NB4 (cell line): Measurements from ENCODE around the gene SLX9.
A peak's percentile ranks its signal among the peaks of the same experiment; 100 is the strongest.

Experiments
- DNase-seq: peaks from one replicate; pipeline ENCODE4 v3.0.0; 2010; ENCODE audit warnings: low read depth
- H3K4me3 ChIP-seq: one replicate; pipeline ENCODE4 v1.5.1; 2011; ENCODE audit warnings: mild to moderate bottlenecking, low read depth, low read length, moderate library complexity
- MYC ChIP-seq: IDR thresholded peaks from 2 replicates; pipeline ENCODE4 v1.6.1; 2011; ENCODE audit warnings: low read depth, low read length
- POLR2A ChIP-seq: IDR thresholded peaks from 2 replicates; pipeline ENCODE4 v1.6.1; 2011; ENCODE audit warnings: mild to moderate bottlenecking; ENCODE audit not compliant: insufficient read length; ENCODE audit errors: extremely low read depth
- TF ChIP-seq, protein P1 (sequence below): IDR thresholded peaks from 2 replicates; pipeline ENCODE4 v1.6.1; 2011; ENCODE audit warnings: low read depth, low read length
- TF ChIP-seq, protein P2 (sequence below): IDR thresholded peaks from one replicate; pipeline ENCODE4 v1.5.1; 2012; ENCODE audit warnings: low read depth, low read length

Gene SLX9

DNA sequence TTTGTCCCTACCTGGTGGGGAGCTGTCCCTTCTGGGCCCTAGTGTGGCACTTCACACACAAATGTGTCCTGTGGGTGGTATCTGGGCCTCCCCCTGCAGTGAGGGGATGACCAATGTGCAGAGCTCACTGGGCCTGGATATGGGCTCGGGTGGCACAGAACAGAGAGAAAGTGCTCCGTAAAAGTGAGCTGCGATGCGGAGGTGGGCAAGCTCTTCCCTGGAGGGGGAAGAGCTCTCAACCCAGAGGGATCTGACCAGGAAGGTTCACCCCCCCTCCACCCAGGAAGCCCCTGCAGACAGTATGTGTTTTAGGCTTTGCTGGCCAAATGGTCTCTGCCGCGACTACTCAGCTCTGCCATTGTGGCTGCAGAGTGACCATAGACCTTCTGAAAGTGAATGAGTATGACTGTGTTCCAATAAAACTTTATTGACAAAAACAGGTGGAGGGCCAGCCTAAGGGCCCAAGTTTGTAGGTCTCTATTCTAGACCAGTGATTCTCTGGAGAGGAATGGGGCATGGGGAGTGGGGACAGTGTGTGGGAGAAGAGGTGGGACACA lies 10.5 kb upstream of the SLX9 start:
- no peak overlapping the region for H3K4me3 ChIP-seq
- TF ChIP-seq, protein P1, sequence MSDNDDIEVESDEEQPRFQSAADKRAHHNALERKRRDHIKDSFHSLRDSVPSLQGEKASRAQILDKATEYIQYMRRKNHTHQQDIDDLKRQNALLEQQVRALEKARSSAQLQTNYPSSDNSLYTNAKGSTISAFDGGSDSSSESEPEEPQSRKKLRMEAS = no peak
- TF ChIP-seq POLR2A (no peak), MYC (no peak)
- TF ChIP-seq, protein P2, sequence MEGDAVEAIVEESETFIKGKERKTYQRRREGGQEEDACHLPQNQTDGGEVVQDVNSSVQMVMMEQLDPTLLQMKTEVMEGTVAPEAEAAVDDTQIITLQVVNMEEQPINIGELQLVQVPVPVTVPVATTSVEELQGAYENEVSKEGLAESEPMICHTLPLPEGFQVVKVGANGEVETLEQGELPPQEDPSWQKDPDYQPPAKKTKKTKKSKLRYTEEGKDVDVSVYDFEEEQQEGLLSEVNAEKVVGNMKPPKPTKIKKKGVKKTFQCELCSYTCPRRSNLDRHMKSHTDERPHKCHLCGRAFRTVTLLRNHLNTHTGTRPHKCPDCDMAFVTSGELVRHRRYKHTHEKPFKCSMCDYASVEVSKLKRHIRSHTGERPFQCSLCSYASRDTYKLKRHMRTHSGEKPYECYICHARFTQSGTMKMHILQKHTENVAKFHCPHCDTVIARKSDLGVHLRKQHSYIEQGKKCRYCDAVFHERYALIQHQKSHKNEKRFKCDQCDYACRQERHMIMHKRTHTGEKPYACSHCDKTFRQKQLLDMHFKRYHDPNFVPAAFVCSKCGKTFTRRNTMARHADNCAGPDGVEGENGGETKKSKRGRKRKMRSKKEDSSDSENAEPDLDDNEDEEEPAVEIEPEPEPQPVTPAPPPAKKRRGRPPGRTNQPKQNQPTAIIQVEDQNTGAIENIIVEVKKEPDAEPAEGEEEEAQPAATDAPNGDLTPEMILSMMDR = no peak
- no peak for DNase-seq

DNA sequence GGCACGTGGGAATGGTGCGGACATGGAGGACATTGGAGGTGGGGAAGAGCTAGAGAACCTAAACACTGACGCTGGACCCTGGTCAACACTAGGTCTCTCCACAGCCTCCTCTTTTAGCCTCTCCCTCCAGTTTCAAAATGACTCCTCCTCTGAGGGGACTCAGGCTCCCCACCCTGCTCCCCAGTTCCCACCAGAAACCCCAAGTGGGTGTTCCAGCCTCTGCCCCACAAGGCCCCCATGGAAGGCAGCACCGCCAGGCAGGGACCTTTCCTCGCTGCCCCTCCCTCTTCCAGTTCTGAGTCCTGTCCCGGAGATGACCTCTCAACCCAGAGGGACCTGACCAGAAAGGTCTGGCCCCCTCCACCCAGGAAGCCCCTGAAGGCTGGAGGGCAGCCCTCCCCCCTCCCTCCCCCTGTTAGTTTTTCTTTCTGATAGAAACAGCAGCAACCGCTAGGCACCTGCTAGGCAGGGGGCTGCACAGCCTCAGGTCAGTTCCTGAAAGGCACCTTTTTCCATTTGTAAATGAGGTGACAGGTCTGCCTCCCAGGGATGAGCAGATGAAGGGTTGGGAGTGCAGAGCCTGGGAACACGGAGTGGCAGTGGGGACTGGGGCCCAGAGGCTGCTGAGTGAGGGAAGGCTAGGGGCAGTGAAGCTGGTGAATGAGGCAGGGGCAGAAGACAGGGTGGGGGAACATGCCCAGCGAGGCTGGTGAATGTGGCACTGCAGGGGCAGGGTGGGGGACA lies 9.9 kb upstream of the SLX9 start:
- H3K4me3 ChIP-seq = no peak overlapping the region
- TF ChIP-seq, protein P1 = no peak
- no peak for TF ChIP-seq MYC
- TF ChIP-seq, protein P2 = no peak
- no peak for TF ChIP-seq POLR2A
- no peak for DNase-seq

DNA sequence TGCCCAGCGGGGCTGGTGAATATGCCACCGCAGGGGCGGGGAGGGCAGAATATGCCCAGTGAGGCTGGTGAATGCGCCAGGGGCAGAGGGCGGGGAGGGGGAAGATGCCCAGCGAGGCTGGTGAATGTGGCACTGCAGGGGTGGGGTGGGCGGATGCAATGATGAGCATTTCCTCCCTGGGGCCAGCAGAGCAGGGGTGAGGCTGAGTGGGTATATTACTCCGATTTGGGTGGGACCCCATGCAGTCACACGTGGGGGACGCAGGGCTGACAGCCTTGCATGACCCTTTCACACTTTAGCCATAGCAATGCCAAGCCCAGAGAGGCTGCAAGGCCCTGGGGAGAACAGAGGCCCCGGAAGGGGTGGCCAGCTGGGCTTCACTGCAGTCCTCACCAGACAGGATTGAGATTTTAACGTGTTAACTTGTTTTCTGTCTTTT lies 9.3 kb upstream of the SLX9 start:
- peak; percentile 53 for DNase-seq
- TF ChIP-seq, protein P2 = no peak
- TF ChIP-seq MYC = peak; percentile 13; the same call in 1 of the 2 replicates
- no peak overlapping the region for H3K4me3 ChIP-seq

DNA sequence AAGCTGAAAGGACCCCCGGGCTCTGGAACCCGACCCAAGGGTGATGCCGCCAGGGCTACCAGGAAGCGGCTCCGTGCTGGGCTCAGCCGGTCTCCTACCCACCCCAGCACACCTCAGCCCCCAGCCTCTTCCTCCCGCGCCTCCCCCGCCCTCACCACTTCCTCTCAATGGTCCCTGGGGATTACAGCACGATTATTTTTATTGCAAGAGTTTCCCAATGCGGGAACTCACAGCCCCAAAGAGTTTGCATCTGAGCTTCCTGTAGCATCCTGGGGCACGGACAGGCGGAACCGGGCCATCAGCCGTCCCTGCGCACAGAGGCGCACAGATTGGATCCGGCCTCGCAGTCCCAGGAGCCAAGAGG lies 8.7 kb upstream of the SLX9 start:
- TF ChIP-seq POLR2A = no peak
- TF ChIP-seq, protein P1 = no peak
- TF ChIP-seq, protein P2 = no peak
- peak; percentile 95 for DNase-seq
- H3K4me3 ChIP-seq = no peak overlapping the region

DNA sequence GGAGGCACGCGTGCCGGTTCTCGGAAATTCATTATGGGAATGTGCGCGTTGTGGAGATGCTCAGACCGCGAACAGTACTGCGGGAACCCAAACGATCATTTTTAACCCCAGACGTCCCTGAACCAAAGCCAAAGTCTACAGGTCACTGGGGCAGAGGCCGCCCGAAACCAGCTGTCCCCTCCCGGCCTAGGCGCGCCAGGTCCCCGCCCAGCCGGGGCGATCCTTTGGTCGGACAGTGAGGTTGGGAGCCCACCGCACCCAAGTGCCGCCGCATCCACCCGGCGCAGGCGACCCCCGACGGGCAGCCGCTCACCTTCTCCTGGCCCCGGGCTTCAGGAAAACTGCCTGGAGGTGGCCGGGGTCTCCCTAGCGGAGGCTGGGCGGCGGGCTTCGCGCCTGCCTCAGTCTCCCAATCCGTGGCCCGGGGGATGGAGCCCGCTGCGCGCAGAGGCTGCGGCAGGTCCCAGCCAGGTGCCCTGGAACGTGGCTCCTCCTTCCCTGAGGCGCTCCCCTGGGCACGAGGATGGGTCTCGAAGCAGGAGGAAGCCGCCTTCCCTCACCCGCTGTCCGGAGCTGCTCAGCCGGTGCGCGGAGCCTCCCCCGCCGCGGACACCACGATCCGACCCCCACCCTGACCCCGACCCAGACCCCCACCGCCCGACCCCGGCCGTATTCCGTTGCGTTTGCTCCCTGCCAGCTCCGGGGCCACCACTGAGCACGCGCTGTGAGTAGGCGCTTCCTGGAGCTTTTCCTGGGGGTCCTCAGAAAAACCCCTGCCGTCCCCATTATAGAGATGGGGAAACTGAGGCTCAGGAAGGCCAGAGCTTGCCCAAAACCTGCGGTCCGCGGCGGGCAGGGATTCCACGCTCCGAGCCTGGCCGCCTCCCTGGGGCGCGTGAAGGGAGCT lies 8.1 kb upstream of the SLX9 start:
- no peak for DNase-seq
- peak overlapping the region; percentile 16 for H3K4me3 ChIP-seq
- TF ChIP-seq, protein P1 = no peak
- TF ChIP-seq, protein P2 = no peak
- TF ChIP-seq POLR2A = no peak
- no peak for TF ChIP-seq MYC
